Pons (tissue), 1 donor: ENCODE data around the gene KLHL4.
"Not testable (repeated sequence)": the region's sequence is repeated elsewhere in the genome, so short reads cannot be mapped to it uniquely, and the experiment has no call there.

ENCODE experiments used
- DNase-seq: peaks from one replicate; pipeline ENCODE4 v3.0.0-alpha.2; 2016; ENCODE audit warnings: low spot score

The KLHL4 gene

DNA sequence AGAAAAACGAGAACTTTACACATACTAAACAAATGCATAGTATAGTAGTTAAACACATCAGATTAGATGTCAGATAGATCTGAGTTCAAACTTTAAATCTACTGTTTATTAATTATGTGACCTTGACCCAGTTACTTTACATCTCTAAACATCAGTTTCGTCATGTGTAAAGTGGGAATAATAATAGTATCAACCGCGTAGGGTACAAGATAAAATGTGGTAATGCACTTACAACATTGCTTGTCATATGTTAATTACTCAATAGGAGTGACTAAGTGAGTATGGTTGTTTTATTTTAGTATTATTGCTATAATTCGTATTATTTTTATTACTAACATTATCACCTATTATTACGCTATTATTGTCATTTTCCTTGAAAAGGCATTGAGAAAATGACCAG, 144.2 kb downstream of the KLHL4 start:
- DNase-seq = no peak

DNA sequence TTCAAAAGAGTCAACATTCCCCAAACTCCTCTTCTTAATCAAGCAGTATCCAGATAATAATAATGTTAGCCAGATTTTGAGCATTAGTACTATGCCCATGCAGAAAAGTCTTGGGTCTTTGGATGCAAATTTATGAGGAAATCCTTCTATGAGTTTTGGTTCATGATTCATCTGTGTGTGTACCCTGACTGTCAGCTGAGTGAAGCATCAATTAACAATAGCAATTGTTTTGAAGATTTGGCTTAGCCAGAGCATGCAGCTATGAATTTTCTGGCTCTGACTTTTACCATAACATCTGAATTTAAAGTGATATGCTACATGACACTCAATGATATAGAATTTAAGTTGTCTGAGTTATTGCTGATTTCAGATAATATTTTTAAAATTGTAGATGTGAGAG, 145.8 kb downstream of the KLHL4 start:
- DNase-seq = peak; percentile 60

DNA sequence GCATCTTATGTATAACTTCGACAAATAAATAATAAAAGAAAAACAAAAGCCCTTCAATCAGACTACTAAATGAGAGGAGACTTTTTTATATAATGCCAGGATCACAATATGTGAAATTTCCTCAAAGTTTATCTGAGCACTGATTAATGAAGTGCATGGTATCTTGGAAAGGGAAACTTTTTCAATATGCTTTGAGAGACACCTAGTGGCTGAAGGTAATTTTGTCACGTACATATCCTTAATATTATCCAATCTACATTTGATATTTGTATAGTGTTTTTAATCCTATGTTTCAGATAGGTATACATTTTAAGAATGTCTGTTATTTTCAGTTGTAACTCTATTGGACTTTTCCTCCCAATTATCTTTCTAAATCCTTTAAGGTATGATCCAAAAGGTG, 146.8 kb downstream of the KLHL4 start:
- peak; percentile 56 for DNase-seq

DNA sequence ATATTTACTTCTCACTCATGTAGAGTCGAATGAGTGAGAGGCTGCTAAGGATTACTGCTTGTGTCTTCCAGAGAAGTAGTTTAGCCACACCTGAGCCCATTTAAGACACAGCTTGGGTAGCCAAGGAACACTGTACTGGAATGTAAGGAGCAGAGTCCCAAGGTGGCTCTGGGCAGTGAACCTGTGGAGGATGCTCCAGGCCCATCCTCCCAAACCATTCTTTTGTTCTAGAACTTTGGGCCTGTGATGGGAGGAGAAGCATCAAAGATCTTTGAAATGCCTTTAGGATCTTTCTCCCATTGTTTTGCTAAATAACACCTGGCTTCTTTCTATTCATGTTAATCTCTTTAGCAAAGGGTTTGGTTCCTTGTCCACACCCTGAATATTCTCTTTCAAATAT, 162.2 kb downstream of the KLHL4 start:
- DNase-seq = no peak

DNA sequence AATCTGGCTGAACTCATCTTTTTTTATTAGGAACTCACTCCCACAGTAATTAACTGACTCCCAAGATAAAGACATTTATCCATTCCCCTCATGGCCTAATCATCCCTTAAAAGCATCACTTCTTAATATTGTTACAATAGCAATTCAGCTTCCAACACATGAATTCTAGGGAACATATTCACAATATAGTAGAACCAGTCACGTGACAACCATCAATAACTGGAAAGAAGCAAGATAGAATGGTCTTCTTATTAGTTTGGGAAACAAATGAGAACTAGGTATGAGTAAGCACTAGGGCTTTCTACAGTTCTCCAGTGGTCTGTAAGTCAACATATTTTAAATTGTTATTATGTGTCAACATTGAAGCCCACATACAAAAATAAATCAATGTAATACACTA, 170.1 kb downstream of the KLHL4 start:
- DNase-seq = no peak

DNA sequence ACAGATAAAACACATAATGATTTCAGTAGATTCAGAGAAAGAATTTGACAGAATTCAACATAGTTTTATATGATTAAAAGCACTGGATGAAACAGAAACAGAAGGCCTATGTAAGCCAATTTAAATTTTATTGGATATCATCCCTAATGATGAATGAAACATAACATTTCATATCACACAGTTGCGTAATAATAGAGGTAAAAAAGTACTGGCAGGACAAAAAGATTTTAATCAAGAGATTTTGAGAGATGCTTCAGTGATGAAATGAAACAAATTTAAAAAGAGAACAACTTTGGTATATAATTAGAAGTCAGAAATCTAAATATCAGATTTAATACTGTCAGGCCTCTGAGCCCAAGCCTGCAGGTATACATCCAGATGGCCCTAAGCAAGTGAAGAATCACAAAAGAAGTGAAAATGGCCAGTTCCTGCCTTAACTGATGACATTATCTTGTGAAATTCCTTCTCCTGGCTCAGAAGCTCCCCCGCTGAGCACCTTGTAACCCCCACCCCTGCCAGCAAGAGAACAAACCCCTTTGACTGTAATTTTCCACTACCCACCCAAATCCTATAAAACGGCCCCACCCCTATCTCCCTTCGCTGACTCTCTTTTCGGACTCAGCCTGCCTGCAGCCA, 170.6 kb downstream of the KLHL4 start:
- not testable (repeated sequence) for DNase-seq

DNA sequence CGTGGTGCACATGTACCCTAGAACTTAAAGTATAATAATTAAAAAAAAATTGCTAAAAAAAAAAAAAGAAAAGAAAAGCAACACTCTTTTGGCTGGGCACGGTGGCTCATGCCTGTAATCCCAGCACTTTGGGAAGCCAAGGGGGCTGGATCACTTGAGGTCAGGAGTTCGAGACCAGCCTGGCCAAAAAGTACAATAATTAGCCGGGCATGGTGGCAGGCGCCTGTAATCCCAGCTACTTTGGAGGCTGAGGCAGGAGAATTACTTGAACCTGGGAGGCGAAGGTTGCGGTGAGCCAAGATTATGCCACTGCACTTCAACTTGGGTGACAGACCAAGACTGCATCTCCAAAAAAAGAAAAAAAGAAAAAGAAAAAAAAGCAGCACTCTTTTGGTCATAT, 171.6 kb downstream of the KLHL4 start:
- DNase-seq = not testable (repeated sequence)

DNA sequence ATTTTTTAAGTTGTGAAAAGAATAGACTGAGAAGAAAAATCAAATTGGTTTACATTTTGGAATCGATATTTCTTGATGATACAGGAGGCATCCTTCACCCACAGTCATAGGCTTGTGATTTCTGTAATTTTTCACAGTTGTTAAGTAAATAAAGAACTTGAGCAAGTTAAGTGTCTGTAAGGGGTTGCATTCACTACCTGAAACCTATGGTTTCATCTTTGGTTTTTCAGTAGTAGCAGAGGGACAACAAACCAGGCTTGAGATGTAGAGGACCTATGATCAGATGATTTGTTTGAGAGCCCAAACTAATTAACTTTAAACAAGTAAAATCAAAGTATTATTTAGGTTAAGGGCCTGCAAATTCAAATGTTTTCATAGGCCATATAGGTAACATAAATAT, 175.6 kb downstream of the KLHL4 start:
- no peak for DNase-seq

DNA sequence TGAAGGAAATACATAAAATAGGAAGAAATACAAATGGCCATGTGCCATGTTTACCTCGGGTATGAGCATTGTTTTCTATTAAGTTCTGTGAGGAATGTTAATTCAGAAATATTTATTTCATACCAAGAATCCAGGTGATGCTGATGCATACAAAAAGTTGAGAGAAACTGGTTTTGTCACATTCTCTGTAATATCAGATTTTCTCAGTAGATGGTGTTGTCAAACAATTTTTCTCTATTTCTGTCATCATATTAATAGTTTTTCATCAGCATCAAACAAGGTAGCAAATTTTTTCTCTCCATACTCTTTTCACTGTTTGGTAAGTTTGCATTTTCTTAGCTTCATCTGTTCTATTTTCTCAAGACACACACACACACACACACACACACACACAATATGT, 179.8 kb downstream of the KLHL4 start:
- no peak for DNase-seq

DNA sequence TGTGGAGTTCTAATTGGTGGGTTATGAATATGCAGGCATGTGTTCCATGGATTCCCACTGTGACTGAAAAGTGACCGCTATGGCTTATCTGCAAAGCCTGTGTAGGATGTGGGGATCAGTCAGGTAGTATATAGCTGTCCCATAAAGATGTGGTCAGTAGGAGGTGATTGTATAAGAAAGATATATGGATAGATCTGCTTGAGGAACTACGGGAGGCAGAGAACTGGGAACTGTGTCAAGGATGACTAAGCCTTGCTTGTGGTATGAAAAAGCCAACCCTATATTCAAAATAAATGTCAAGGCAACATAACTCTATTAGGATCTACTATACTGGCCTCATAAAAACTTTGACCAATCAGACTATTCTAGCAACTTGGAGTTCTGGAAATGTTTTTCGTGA, 185.2 kb downstream of the KLHL4 start:
- DNase-seq = no peak

DNA sequence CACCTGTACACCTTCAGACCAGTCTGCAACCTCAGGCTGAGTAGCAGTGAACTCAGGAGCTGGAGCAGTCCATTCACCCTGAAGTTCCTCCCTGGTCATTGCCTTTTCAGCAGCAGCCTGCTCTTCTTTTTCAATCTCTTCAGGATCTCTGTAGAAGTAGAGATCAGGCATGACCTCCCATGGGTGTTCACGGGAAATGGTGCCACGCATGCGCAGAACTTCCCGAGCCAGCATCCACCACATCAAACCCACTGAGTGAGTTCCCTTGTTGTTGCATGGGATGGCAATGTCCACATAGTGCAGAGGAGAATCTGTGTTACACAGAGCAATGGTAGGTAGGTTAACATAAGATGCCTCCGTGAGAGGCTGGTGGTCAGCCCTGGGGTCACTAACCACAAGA, 185.9 kb downstream of the KLHL4 start:
- not testable (repeated sequence) for DNase-seq

DNA sequence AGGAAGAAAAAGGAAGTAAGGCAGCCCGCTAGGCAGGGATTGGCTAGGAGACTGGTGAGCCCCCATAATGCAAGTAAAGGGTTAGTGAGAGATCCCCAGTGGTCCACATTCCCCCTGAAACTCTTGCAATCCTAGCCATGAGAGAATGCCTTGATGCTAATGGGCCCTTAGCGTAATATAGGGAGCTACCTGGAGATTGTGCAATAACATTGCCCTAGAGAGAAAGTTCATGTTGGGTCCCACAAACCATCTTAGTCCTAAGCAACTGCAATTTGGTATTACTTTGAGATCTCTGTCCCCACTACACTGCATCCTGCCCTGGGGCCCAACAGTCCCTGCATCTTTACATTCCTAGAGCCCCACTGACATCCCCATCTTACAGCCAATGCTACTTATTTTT, 188.5 kb downstream of the KLHL4 start:
- DNase-seq = no peak

DNA sequence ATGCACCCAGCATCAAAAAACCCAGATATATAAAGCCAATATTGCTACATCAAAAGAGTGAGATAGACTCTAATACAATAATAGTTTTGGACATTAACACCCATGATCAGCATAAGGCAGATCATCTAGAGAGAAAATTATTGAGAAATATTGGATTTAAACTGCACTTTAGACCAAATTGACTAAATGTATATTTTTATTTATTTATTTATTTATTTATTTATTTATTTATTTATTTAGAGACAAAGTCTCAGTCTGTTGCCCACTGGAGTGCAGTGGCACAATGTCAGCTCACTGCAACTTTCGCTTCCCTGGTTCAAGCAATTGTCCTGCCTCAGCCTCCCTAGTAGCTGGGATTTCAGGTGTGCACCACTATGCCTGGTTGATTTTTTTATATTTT, 193.0 kb downstream of the KLHL4 start:
- no peak for DNase-seq
